HCEC 1CT (cell line): Measurements from ENCODE around the gene LRP1B.

Experiments
- DNase-seq: peaks from one replicate; pipeline ENCODE4 v3.0.0-alpha.2; 2017

The LRP1B gene

DNA sequence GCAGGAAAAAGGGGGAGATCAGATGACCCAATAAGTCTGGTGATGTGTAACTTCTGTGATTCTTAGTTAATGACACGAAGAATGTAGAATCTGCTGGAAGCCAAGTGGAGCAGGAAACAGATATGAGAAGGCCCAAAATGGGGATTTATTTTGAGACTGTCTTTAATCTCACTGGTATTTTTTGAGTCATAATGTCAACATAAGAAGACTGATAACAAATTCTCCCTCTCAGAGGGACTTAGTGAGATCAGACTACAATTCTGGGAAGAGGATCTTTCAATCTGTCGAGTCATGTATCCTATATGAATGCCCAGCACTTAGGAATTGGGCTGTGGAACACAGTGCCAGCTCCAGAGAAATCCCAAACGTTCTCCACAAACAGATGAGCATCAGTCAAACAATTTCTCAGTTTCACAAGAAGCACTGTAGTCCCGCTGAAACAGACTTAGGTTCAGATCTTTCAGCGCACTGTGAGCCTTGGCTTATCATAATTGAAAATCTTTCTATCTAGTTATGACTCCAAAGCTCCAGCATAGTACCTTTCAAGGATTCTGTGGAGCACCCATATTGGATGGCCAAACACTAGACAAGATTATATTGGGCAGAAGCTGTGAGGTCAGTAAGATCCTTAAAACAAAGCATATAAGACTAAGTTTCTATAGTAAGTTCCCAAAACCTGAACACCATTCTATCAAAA is 738.2 kb downstream of the LRP1B start:
- DNase-seq = peak; percentile 66

- no peak for DNase-seq
These were observed 744.6 kb downstream of the LRP1B start for GRCh38 chr2:141386168-141386567.

GRCh38 chr2:141384676-141385075 is 746.1 kb downstream of the LRP1B start:
- peak; percentile 18 for DNase-seq

DNA sequence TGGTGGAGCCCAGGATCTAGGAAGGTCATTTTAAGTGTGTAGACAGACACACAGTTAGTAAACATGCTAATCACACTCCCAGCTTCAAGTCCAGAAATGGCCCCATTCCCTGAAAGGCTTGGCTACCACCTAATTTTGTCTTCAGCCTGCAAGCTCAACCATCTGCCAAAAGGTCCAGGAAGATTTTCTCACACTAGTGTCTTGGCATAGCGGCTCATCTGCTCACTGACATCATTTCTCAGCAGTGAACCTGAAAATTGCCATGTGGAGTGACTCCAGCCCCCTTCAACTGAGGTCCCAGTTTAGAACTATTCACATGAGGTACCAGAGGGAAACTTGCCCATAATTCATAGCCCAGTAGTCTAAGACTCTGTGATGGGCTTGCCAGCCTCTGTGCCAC is 748.9 kb downstream of the LRP1B start:
- DNase-seq = no peak

DNA sequence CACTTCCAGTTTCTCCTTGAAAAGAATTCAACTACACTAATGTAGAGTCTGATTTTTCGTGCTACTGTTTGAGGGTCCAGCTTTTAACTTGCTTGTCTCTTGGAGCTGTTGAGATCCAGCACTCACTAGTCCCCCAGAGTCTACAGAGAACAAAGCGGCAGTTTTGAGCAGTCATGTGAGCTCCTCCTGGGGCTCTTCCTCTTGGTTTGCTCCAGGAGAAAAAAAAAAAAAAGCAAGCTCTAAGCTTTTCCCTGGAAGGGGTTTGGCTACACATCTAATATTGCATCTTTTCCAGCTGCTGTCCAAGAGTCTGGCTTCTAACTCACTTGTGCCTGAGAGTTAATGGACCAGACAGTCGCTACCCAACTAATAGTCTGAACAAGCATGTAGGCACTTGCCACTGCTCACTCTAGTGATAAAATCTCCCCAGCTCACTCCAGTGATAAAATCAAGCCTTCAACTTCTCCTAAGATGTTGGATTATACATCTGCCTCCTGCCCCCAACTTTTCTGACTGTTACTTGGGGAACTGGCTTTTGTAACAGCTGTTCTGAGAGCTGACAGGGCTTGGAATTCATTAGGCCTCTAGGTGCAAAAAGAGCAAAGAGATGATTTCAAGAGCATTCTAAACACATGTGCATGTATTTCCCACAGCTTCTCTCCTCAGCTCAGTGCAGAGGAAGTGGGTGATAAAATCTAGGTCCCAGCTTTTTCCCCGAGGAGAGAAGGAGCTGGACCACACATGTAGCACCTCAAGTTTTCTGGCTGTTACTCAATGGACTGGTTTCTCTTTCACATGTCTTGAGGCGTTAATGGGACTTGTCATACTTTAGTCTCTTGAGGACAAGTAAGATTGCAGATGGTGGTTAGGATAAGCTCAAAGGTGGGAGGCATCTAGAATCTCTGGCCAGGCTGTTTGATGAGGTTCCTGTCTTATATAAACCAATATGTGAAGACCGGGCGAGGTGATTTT is 750.5 kb downstream of the LRP1B start:
- no peak for DNase-seq

GRCh38 chr2:141364821-141365220 is 766.0 kb downstream of the LRP1B start:
- DNase-seq = no peak

- no peak for DNase-seq
These were observed 768.5 kb downstream of the LRP1B start for GRCh38 chr2:141362311-141362710.

- peak; percentile 81 for DNase-seq
These were observed 782.3 kb downstream of the LRP1B start for GRCh38 chr2:141348481-141348880.

GRCh38 chr2:141341444-141341843 is 789.4 kb downstream of the LRP1B start:
- peak; percentile 94 for DNase-seq

DNA sequence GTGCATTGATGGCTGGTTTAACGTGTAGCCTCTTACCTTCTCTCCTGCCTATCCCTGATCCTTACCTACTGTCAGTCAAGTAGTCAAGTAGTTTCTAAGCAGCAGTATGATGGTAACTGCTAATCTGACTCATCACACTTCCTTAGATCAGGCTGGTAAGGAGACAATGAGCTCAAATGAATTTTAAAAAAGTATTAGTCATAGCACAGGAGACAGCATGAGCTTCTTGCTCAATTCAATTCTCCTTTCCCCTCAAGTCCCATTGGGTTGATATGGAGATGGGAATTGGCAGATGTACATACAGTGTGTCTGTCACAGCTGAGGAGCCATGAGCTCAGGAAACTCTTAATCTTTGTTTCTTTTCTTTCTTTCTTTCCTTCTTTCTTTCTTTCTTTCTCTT is 799.7 kb downstream of the LRP1B start:
- peak; percentile 95 for DNase-seq

GRCh38 chr2:141329964-141330363 is 800.9 kb downstream of the LRP1B start:
- DNase-seq = peak; percentile 85

GRCh38 chr2:141323571-141323970 is 807.2 kb downstream of the LRP1B start:
- DNase-seq = no peak

GRCh38 chr2:141317986-141318385 is 812.8 kb downstream of the LRP1B start:
- DNase-seq = peak; percentile 56

GRCh38 chr2:141316606-141317005 is 814.2 kb downstream of the LRP1B start:
- DNase-seq = no peak

- no peak for DNase-seq
These were observed 814.7 kb downstream of the LRP1B start for GRCh38 chr2:141316103-141316502.

GRCh38 chr2:141313972-141314371 is 816.8 kb downstream of the LRP1B start:
- DNase-seq = no peak

GRCh38 chr2:141311430-141311829 is 819.4 kb downstream of the LRP1B start:
- no peak for DNase-seq

DNA sequence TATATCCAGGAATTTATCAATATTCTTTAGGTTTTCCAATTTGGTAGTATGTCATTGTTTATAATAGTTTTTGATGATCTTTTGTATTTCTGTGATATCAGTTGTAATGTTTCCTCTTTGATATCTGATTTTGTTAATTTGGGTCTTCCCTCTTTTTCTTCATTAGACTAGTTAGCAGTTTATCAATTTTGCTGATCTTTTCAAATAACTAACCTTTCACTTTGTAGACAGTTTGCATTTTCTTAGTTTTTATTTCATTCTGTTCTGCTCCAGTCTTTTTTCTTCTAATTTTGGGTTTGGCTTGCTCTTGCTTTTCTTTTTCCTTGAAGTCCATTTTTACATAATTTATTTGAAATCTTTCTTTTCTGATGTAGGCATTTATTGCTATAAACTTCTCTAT is 824.4 kb downstream of the LRP1B start:
- no peak for DNase-seq

- DNase-seq = no peak
These were observed 829.3 kb downstream of the LRP1B start for GRCh38 chr2:141301551-141301950.

DNA sequence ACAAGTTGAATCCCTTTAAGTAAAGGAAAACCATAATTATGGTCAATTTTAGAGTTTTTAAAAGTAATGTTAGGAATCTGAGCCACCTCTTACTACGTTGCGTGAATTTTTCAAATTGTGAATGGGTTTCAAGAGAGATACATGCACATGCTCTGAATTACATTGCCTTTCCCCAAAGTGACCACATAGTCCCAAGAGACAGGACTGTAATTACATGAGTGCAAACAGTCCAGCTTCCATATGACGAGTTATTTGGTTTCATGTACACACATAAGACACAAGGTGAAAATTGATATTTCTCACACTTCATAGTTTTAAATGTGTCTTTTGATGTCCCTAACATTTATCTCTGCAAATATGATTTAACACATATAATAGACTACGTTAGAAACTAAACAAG is 850.8 kb downstream of the LRP1B start:
- no peak for DNase-seq

DNA sequence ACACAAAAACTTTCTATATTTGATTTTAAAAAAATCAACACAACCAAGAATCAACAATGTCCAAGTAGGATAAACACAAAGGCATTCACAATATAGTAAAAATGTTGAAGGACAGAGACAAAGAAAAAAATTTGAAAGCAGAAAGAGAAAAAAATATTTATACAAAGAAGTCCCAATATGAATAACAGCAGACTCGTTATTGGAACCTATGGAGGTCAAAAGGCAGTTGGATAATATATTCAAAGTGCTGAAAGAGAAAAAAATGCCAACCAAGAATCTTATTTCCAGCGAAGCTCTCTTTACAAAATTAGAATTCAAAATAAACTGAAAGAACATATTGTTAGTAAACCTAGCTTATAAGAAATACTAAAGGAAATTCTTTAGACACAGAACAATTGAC is 859.5 kb downstream of the LRP1B start:
- no peak for DNase-seq

- no peak for DNase-seq
These were observed 866.0 kb downstream of the LRP1B start for GRCh38 chr2:141264848-141265247.

- DNase-seq = no peak
These were observed 869.9 kb downstream of the LRP1B start for GRCh38 chr2:141260911-141261310.

DNA sequence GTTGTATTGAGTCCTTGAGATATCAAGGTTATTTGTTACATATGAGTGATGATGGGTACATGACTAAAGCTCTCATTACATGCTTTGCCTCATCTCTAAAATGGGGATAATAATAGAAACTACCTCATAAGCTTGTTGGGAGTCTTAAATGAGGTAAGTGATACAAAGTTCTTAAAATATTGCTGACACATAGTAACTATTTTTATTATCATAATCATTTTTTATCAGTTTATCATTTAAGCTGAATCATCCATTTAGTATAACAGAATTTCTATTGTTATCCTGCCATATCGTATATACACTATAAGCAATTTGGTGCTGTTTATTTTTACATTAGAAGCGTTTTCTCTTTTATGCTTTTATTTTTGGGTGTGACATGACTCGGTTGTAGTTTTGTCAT is 871.1 kb downstream of the LRP1B start:
- DNase-seq = no peak
